ENCODE data around the gene ADGRV1.

DNA sequence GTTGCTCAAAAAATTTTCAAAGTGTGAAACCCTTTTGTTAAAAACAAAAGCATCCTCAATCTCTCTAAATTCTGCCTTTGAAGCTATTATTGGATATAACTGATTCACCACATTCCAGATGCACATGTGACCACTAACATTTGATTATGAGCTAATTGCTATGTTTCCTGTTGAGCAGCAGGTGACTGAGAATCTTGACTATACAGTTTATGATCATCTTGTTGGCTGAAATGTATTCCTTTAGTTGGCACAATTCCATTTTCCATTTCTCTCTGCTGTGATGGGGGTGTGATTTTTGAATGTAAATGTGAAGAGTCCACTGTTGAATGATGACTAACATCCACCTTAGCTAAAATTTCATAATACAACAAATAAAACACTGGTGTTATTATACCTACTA lies 39.9 kb upstream of the ADGRV1 start:
- TF ChIP-seq ZNF274 (IDR thresholded peaks at IDR 0.05; ENCODE audit: low read depth, low read length) (no peak), YY1 (IDR thresholded peaks at IDR 0.05; ENCODE audit: insufficient read depth, insufficient read length) (no peak)
